Measurements from ENCODE around the gene IQSEC1. TPM values are rescaled to one million over a fixed set of nuclear protein-coding genes. Genes with fewer than 3 reads are reported as not detected.

The IQSEC1 gene
- total RNA-seq, 1 donor from 2014 or later: 148 TPM

DNA sequence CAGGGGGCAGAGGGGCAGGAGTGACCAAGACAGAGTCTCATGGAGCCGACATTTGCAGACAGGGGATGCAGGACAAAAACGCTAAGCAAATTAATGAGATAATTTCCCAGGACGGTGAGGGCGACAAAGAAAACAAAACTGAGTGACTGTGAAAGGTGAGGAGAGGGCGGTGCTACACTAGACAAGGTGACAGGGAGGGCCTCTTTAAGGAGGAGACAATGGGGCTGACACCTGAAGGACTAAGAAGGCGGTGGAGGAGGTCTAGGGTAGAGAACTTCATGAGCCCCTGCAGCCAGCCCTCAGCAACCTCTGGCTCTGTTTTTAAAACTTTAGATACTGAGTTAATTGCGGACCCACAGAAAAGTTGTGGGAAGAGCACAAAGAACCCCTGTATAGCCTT is 41.6 kb downstream of the IQSEC1 start:
- no peaks in the 10 kb centered on the region for H3K9me3 ChIP-seq
- H3K36me3 ChIP-seq: no peaks in the 10 kb centered on the region
- H3K27ac ChIP-seq: no peak overlapping the region
- TF ChIP-seq, protein P1, sequence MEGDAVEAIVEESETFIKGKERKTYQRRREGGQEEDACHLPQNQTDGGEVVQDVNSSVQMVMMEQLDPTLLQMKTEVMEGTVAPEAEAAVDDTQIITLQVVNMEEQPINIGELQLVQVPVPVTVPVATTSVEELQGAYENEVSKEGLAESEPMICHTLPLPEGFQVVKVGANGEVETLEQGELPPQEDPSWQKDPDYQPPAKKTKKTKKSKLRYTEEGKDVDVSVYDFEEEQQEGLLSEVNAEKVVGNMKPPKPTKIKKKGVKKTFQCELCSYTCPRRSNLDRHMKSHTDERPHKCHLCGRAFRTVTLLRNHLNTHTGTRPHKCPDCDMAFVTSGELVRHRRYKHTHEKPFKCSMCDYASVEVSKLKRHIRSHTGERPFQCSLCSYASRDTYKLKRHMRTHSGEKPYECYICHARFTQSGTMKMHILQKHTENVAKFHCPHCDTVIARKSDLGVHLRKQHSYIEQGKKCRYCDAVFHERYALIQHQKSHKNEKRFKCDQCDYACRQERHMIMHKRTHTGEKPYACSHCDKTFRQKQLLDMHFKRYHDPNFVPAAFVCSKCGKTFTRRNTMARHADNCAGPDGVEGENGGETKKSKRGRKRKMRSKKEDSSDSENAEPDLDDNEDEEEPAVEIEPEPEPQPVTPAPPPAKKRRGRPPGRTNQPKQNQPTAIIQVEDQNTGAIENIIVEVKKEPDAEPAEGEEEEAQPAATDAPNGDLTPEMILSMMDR (IDR thresholded peaks at IDR 0.05): no peak
- H3K4me1 ChIP-seq: no peaks in the 10 kb centered on the region
- H3K4me3 ChIP-seq: no peak overlapping the region
- H3K27me3 ChIP-seq: no peaks in the 10 kb centered on the region
- intact Hi-C loops (cut with DNase I): no loop called here
- DNase-seq (ENCODE audit: low spot score in 2 of 2): no peak

DNA sequence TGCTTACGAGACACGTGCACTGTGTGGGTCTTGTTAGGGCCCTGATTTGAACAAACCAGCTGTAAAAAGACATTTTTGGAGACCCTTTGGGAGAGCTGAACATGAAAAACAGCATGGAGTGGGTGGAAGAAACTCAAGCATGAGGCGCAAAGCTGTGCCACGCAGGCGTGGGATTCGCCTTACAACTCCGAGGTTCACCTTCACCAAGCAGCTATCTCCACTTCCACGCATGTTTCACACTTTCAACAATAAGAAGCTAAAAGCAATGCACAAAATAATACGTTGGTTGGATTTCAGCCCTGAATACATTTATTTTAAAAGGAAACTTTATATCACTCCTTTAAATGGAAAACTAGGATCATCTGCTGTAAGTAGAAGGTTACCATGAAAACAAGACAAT is 42.5 kb downstream of the IQSEC1 start:
- Histone ChIP-seq H3K9me3 (no peaks in the 10 kb centered on the region), H3K4me3 (no peak overlapping the region), H3K4me1 (no peaks in the 10 kb centered on the region), H3K36me3 (no peaks in the 10 kb centered on the region), H3K27me3 (no peaks in the 10 kb centered on the region), H3K27ac (no peak overlapping the region)
- TF ChIP-seq, protein P1 (IDR thresholded peaks at IDR 0.05): no peak
- no peak for DNase-seq (ENCODE audit: low spot score in 2 of 2)
- intact Hi-C loops (cut with DNase I): no loop called here

DNA sequence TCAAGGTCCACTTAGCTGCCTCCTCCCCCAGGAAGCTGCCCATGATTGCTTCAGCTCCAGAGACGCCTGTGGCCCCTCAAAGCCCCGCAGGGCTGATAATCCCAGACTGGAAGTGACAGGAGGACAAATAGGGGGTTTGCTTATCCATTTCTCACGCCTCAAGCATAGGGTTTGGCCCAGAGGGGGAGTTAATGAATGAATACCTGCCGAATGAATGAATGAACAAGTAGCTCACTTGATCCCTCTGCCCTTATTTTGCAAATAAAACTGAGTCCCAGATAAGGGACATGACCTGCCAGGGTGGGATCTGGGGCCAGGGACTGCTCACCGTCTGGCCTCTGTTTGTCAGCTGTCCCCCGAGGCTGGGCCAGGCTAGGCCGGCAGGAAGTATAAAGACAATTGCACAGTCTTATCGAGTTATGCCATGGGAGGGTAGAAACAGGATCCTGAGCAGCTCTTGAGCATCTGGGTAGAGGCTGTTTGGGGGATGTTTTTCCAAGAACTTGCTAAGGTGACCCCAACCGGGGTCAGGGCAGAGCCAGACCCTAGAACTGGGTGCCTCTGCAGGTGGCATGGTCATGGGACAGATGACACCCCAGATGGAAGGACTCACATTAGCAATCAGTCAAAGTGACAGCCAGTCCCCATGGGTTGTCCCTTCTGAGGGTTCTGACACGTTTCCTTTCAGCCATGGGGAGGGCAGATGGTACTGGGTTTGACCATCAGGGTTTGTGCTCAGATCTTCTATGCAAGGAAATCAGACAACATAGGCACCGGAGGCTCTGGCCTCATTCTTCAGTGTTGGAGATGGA is 45.0 kb downstream of the IQSEC1 start:
- TF ChIP-seq, protein P1 (IDR thresholded peaks at IDR 0.05): no peak
- intact Hi-C loops (cut with DNase I): no loop called here
- H3K4me1 ChIP-seq: peaks cover 0 to 6% of the 10 kb centered on the region in 2 donors
- no peak overlapping the region for H3K27ac ChIP-seq
- no peak overlapping the region for H3K4me3 ChIP-seq
- H3K36me3 ChIP-seq: no peaks in the 10 kb centered on the region
- DNase-seq (ENCODE audit: low spot score in 2 of 2): no peak
- no peaks in the 10 kb centered on the region for H3K9me3 ChIP-seq
- no peaks in the 10 kb centered on the region for H3K27me3 ChIP-seq

DNA sequence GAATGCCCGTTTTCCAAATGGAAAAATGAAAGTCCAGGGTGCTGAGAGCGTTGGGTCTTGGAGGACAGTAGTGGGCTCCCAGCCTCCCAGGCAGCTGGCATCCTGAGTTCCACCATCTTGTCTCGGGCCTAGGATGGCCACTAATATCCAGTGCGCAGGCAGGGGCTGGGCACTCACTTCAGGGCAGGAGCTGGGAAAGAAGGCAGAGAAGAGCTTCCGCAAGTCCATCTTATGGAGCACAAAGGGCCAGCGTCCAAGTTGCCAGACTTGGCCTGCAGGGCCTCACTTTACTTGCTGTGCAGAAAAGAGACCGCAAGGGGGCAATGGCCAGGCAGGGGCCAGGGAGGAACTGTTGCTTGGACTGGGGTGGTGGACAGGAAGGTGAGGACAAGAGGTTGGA is 46.1 kb downstream of the IQSEC1 start:
- TF ChIP-seq, protein P1 (IDR thresholded peaks at IDR 0.05): no peak
- Histone ChIP-seq H3K27ac (no peak overlapping the region), H3K4me1 (peaks cover 4 to 16% of the 10 kb centered on the region in 2 donors), H3K9me3 (no peaks in the 10 kb centered on the region), H3K27me3 (no peaks in the 10 kb centered on the region), H3K4me3 (no peak overlapping the region), H3K36me3 (no peaks in the 10 kb centered on the region)
- no peak for DNase-seq (ENCODE audit: low spot score in 2 of 2)
- intact Hi-C loops (cut with DNase I): no loop called here

DNA sequence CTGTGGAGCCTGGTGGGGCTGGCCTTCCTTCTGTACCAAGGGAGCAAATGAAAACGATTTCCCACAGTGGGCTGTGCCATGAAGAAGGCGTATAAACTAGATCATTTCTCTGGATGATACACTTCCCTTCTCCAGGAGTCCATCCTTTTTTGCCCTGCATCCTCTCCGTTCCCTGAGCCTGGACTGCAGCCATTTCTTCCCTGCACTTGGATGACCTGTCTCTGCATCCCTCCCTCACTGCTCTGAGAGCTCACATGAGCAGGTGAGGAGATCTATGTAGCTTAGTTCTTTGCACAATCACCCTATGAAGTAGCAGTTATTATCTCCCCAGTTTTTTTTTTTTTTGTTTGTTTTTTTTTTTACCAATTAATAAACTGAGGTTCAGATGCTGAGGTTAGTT is 46.7 kb downstream of the IQSEC1 start:
- Histone ChIP-seq H3K27ac (no peak overlapping the region), H3K36me3 (no peaks in the 10 kb centered on the region), H3K27me3 (no peaks in the 10 kb centered on the region), H3K4me1 (peaks cover 11 to 22% of the 10 kb centered on the region in 2 donors), H3K9me3 (no peaks in the 10 kb centered on the region), H3K4me3 (no peak overlapping the region)
- TF ChIP-seq, protein P1 (IDR thresholded peaks at IDR 0.05): no peak
- no peak for DNase-seq (ENCODE audit: low spot score in 2 of 2)
- intact Hi-C loops (cut with DNase I): no loop called here
